K562 (cell line): ENCODE data around the gene DROSHA.

Source experiments
- ADNP ChIP-seq: fragments of 200-800 bp; sonication (Bioruptor generic); IDR thresholded peaks from 2 replicates; pipeline ENCODE4 v1.6.1; 2016; ENCODE audit warnings: missing genetic modification characterization, missing compliant biosample characterization
- BHLHE40 ChIP-seq: IDR thresholded peaks from 2 replicates; pipeline ENCODE4 v1.6.1; 2011; ENCODE audit warnings: low read length, improper control_type of control experiment
- CTCF ChIP-seq, 3 experiments: IDR thresholded peaks in 2 of 3; conservative IDR thresholded peaks in 1 of 3; 2 replicates each; pipeline ENCODE4 v1.5.1; 2011 to 2012; ENCODE audit warnings: low read length in 3 of 3, mild to moderate bottlenecking in 3 of 3, control low read depth in 2 of 3, improper control_type of control experiment in 1 of 3, inconsistent platforms in 1 of 3, low read depth in 1 of 3, mixed read lengths in 1 of 3, moderate library complexity in 1 of 3; ENCODE audit not compliant: insufficient read depth in 2 of 3
- IRF9 ChIP-seq: fragments of 450-650 bp; IDR thresholded peaks from 2 replicates; pipeline ENCODE4 v1.6.1; 2016; ENCODE audit warnings: missing biosample characterization, missing genetic modification characterization
- NFIC ChIP-seq: fragments of 450-650 bp; IDR thresholded peaks from 2 replicates; pipeline ENCODE4 v1.6.1; 2017; ENCODE audit warnings: mild to moderate bottlenecking, inconsistent platforms
- POLR2AphosphoS5 ChIP-seq: IDR thresholded peaks from 2 replicates; pipeline ENCODE4 v1.6.1; 2011; ENCODE audit warnings: mild to moderate bottlenecking, low read depth, low read length, moderate library complexity; ENCODE audit not compliant: control insufficient read depth, insufficient read depth
- RCOR1 ChIP-seq, 2 experiments: IDR thresholded peaks; 2 replicates each; pipeline ENCODE4 v1.6.1; 2012; ENCODE audit warnings: low read depth in 2 of 2, low read length in 2 of 2, borderline replicate concordance in 1 of 2, improper control_type of control experiment in 1 of 2
- RFX1 ChIP-seq: fragments of 450-650 bp; IDR thresholded peaks from 2 replicates; pipeline ENCODE4 v1.6.1; 2016; ENCODE audit warnings: mild to moderate bottlenecking, moderate library complexity
- SAP30 ChIP-seq: fragments of 200-600 bp; sonication (generic); IDR thresholded peaks from 2 replicates; pipeline ENCODE4 v1.6.1; 2012; ENCODE audit warnings: borderline replicate concordance, low read depth, mild to moderate bottlenecking, moderate library complexity, low read length, control low read depth, inconsistent platforms; ENCODE audit not compliant: insufficient read depth, poor library complexity, severe bottlenecking
- SMAD4 ChIP-seq: fragments of 250-450 bp; sonication (Bioruptor Pico); conservative IDR thresholded peaks from 2 replicates; pipeline ENCODE4 v1.8.0; 2021; ENCODE audit warnings: inconsistent platforms, mild to moderate bottlenecking, moderate library complexity
- SPI1 ChIP-seq: IDR thresholded peaks from 2 replicates; pipeline ENCODE4 v1.6.1; 2011; ENCODE audit warnings: low read depth, low read length, control low read depth, borderline replicate concordance
- ZNF639 ChIP-seq, 2 experiments: fragments of 200-800 bp in 1 of 2; sonication (Bioruptor generic) in 1 of 2; sonication (generic) in 1 of 2; formaldehyde crosslinking in 1 of 2; IDR thresholded peaks in 1 of 2; conservative IDR thresholded peaks in 1 of 2; 2 replicates each; pipeline versions ENCODE4 v1.5.0 to v1.6.1; 2016 to 2020; ENCODE audit warnings: missing compliant biosample characterization in 1 of 2, missing genetic modification characterization in 1 of 2, missing genetic modification reagents in 1 of 2

- TF ChIP-seq NFIC (no peak), IRF9 (tag) (no peak), RCOR1 (IDR thresholded peaks at IDR 0.05; ENCODE audit: borderline replicate concordance in 1 of 2, low read depth in 2 of 2, low read length in 2 of 2) (no peak), POLR2AphosphoS5 (no peak), SMAD4 (CRISPR knock-in tag) (no peak), ADNP (tag) (no peak), ZNF639 (CRISPR knock-in tag; conservative IDR thresholded peaks at IDR 0.05 in 1 of 2, IDR thresholded peaks at IDR 0.05 in 1 of 2) (no peak), CTCF (IDR thresholded peaks at IDR 0.05 in 2 of 3, conservative IDR thresholded peaks at IDR 0.05 in 1 of 3; ENCODE audit: insufficient read depth in 2 of 3, low read depth in 1 of 3, low read length in 3 of 3) (no peak), RFX1 (no peak), SAP30 (no peak), SPI1 (no peak), BHLHE40 (no peak)
Measured at GRCh38 chr5:31534527-31535046, 2.7 kb upstream of the DROSHA start.
